Duodenal mucosa (tissue), 2 donors: ENCODE results near the gene PLAU.

Experiments
- H3K27ac ChIP-seq: one replicate; pipeline ENCODE4 v1.7.0; 2013; ENCODE audit warnings: low read depth, low read length
- H3K27me3 ChIP-seq, 2 donors: one replicate each; pipeline ENCODE4 v1.7.0; 2013; ENCODE audit warnings: low read length in 2 of 2, control low read depth in 1 of 2; ENCODE audit not compliant: insufficient read depth in 2 of 2, control insufficient read depth in 1 of 2
- H3K36me3 ChIP-seq, 2 donors: one replicate each; pipeline ENCODE4 v1.7.0; 2013; ENCODE audit warnings: low read length in 2 of 2, control low read depth in 1 of 2; ENCODE audit not compliant: insufficient read depth in 2 of 2, control insufficient read depth in 1 of 2
- H3K4me1 ChIP-seq, 2 donors: one replicate each; pipeline ENCODE4 v1.7.0; 2013; ENCODE audit warnings: low read length in 2 of 2, control low read depth in 1 of 2; ENCODE audit not compliant: insufficient read depth in 2 of 2, control insufficient read depth in 1 of 2
- H3K4me3 ChIP-seq, 2 donors: one replicate each; pipeline ENCODE4 v1.7.0; 2013; ENCODE audit warnings: low read length in 2 of 2, low read depth in 1 of 2
- H3K9ac ChIP-seq, 2 donors: one replicate each; pipeline ENCODE4 v1.7.0; 2013; ENCODE audit warnings: low read length in 2 of 2, low read depth in 1 of 2
- H3K9me3 ChIP-seq, 2 donors: one replicate each; pipeline ENCODE4 v1.7.0; 2013; ENCODE audit warnings: low read length in 2 of 2, control low read depth in 1 of 2; ENCODE audit not compliant: control insufficient read depth in 1 of 2

The PLAU gene

DNA sequence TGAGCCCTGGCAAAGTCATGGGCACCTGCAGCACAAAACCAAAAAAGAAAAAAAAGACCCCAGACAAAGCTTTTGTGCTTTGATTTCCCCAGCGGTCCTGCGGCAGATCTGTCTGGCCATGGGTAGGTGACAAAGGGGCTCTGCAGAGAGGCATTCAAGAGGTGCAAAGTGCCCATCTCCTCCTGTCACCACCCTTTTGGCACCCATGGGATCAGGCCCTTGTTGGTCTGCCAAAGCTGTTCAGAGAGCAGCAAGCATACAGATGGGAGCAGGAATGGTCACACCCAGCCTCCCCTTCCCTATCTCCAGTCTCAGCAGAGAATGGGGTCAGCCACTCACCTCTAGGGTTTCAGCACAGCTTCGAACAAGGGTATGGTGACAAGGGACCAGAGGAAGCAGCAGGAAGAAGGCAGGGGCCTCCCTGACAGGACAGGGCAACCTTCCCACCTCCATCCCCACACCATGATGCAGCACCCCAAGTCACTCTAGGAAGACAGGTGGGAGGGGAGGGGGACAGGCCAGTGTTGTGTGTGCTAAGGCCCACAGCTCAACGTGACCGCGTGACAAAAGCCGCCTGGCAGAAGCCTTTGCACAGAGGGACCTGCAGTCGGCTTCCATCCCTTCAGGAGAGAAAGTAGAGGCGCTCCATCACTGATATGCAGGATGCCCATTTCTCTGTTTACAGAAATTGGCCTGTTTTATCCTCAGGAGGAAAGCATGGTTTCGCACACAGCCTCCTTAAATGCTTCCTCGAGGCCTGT is 42.9 kb upstream of the PLAU start:
- Histone ChIP-seq H3K9ac (no peak overlapping the region), H3K4me1 (peaks cover 68 to 69% of the 10 kb centered on the region in 2 donors), H3K27ac (no peak overlapping the region), H3K4me3 (no peak overlapping the region), H3K27me3 (no peaks in the 10 kb centered on the region), H3K36me3 (peaks cover 48 to 80% of the 10 kb centered on the region in 2 donors), H3K9me3 (no peaks in the 10 kb centered on the region)

DNA sequence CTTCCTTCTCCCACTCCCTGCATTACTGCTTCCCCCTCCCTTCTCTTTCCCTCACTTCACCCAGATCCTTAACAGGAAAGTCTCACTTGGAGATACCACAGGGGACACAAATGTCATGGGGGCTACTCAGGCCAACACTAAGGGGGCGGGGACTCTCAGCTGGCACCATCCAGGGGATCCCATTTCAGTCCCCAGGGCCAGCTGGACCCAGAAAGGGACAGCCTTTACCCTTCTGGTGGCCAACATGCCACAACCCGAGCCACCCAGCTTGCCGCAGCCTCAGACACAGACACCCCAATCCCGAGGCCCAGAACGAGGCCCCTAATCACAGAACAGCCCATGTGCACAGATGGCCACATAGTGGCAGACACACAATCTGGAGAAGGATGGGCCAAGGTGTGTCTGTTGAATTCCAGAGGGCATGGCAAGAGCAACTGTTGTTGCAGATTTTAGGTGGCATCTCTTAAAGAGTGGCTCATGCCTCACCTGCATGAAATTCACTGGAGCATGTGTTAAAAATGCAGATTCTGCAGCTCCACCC is 42.2 kb upstream of the PLAU start:
- Histone ChIP-seq H3K27me3 (no peaks in the 10 kb centered on the region), H3K4me1 (peaks cover 66 to 67% of the 10 kb centered on the region in 2 donors), H3K36me3 (peaks cover 42 to 73% of the 10 kb centered on the region in 2 donors), H3K9me3 (no peaks in the 10 kb centered on the region), H3K4me3 (no peak overlapping the region), H3K27ac (no peak overlapping the region), H3K9ac (no peak overlapping the region)

DNA sequence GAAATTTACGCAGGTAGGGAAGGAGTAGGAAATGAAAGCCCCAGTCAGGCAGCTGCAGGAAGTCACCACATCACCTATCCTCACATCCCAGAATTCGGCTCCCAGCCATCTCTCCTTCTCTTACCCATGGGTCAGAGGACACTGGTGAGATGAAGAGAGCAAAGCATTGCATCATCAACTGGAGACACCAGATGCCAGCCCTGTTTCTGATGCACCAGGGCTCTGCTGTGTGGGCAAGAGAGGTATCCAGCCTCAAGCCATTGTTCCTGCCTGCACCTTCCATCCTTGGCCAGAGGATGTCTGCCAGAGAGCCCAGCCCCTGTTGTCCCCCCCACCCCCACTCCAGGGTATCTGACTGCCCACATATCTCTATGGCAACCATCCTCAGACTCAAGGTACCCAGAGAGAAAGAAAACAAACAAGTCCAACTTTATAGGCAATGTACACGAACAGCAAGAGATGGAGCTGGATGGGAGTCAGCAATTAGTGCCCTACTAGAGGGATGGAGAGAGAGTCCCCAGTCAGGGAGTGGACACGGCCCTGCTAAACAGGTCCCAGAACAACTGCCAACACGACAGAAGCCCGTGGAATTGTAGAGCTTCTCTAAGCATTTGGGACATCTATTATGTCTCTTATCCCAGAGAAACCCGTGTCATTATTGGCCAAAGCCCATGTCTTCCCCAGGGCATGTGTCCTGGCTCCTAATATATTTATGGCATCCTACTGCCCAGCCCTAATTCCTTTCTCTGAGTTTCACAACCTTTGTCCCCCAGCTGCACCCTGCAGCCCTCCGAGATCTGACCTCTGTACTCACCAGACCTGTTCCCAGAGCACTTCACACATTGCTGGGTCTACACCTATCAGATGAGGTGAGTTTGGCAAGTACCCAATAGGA is 39.4 kb upstream of the PLAU start:
- Histone ChIP-seq H3K9me3 (no peaks in the 10 kb centered on the region), H3K4me3 (peak overlapping the region; percentile 18 to 68), H3K36me3 (peaks cover 32 to 51% of the 10 kb centered on the region in 2 donors), H3K4me1 (peaks cover 62 to 66% of the 10 kb centered on the region in 2 donors), H3K27ac (peak overlapping the region; percentile 13), H3K27me3 (no peaks in the 10 kb centered on the region), H3K9ac (no peak overlapping the region)

DNA sequence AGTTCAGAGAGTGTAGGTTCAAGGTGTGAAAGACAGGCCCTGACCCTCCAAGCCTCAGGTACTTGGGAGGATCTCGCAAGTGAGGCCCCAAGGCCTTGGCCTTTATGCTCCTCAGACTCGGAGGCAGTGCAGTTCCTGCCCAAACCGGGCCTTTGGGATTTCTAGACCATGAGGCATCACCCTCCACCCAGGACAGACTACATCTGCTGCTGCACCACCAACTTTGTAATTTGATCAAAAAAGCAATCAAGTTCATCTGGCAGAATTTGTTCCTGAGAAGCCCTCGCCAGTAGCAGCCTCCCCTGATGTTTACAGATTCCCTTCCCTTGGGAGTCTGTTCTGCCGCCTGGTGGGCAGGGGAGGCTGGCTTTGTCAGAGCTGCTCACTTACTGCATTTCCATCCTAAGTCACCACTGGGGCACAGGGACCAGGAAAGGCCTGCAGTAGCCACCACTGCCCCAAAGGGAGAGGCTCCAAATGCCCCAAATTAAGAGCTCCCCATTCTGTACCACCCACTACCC is 38.7 kb upstream of the PLAU start:
- Histone ChIP-seq H3K4me3 (peak overlapping the region; percentile 68 to 70), H3K36me3 (peaks cover 27 to 44% of the 10 kb centered on the region in 2 donors), H3K9me3 (no peaks in the 10 kb centered on the region), H3K9ac (peak overlapping the region in 1 of 2 donors; percentile 63), H3K4me1 (peaks cover 63 to 68% of the 10 kb centered on the region in 2 donors), H3K27ac (peak overlapping the region; percentile 15), H3K27me3 (no peaks in the 10 kb centered on the region)

DNA sequence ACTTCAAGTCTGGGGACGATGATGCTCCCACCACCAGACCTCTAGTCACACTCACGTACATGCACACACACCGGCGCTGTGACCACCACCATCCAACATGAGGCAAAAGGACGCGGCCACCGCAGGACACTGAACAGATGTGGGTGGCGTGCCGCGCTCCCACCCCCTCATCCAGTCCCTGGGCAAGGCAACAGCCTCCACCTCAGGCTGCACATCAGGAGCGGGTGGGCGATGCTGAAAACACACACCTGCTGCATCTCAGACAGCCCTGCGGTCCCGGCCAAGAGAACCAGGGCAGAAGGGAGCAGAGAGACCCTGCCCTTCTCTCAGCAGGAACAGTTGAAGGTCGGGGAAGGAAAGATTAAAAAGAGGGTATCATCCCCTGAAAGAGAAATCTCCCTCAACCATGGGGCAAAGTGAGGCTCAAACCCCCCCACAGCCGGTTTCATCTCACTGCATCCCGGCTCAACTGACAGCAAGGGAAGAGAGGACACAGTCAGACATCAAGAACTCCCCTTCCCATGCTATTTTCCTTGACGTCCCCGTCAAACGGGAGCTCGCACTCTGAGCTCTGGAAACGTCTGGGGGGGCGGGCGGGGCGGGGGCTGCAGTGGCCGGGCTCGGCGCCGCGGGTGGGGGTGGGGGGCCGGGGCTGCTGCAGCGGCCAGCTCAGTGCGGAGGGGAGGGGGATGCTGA is 37.6 kb upstream of the PLAU start:
- Histone ChIP-seq H3K27me3 (no peaks in the 10 kb centered on the region), H3K9me3 (no peaks in the 10 kb centered on the region), H3K9ac (peak overlapping the region; percentile 45 to 63), H3K27ac (no peak overlapping the region), H3K36me3 (peaks cover 27 to 34% of the 10 kb centered on the region in 2 donors), H3K4me1 (peaks cover 61 to 63% of the 10 kb centered on the region in 2 donors), H3K4me3 (peak overlapping the region; percentile 68 to 70)

DNA sequence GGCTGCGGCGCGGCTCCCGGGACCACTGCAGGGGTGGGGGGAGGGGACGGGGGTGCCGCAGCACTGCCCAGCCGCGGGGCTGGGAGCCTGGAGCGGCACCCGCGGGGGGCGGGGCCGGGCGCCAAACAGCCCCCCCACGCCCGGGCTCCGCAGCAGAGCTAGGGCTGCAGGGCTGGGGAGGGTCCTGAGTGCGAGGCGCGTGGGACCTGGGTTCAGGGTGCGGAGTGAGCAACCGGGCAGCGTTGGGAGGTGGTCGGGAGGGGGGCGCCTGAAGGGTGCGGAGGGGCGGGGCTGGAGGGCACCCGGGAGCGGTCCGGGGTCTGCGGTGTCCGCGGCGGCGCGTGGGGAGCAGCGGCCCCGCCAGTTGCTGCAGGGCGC is 37.1 kb upstream of the PLAU start:
- peaks cover 59 to 60% of the 10 kb centered on the region in 2 donors for H3K4me1 ChIP-seq

DNA sequence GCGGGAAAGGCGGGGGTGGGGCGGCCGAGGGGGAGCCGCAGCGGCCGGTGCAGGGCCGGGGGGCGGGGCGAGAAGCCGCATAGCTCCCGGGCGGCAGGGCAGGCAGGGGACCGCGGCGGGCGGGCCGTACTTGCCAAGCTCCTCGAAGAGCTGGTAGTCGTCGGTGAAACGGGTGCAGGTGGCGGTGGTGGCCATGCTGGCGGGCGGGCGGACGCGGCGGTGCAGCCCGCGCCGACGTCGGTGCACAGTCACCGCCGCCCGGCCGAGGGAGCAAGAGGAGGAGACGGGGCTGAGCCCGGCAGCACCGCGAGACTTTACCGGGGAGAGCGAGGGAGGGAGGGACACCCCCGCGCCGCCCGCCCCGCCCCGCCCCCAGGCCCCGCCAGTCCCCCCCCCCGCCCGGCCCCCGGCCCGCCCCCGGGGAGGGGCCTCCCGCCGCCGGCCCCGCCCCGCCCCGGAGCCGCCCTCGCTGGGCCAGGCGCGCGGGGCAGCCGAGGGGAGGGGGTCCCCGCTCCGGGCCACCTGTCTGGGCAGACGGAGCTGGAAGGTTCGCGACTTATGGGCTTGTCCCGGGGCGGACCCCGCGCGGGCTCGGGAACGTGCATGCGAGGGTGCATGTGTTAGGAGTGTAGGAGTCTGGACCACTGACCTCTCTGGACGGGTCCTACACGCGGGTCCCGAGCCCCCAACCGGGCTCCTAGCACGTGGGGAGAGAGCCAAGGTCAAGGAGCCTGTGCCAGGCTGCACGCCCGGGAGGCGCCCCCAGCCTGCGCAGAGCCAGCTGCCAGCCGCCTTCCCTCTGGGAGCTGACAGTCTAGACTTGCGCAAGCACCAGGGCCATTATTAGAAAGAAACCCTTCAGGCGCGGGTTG is 36.4 kb upstream of the PLAU start, which contains the start of gene CAMK2G:
Gene CAMK2G, minus strand, starts transcription at position 289 of the 872 bp plus-strand sequence. Its CDS starts 94 bp downstream, at position 195.
- H3K27me3 ChIP-seq = no peaks in the 10 kb centered on the region
- H3K27ac ChIP-seq = no peak within 1 kb of the TSS
- H3K4me1 ChIP-seq = peaks cover 58 to 60% of the 10 kb centered on the region in 2 donors
- H3K36me3 ChIP-seq = peaks cover 18 to 24% of the 10 kb centered on the region in 2 donors
- no peaks in the 10 kb centered on the region for H3K9me3 ChIP-seq
- peak within 1 kb of the TSS; percentile 68 to 79 for H3K4me3 ChIP-seq
- peak within 1 kb of the TSS; percentile 62 to 80 for H3K9ac ChIP-seq

More for the DNA sequence above, 37.1 kb upstream of the PLAU start:
- Histone ChIP-seq H3K36me3 (peaks cover 23 to 29% of the 10 kb centered on the region in 2 donors), H3K9me3 (no peaks in the 10 kb centered on the region), H3K4me3 (peak overlapping the region; percentile 54 to 78), H3K9ac (no peak overlapping the region), H3K27me3 (no peaks in the 10 kb centered on the region), H3K27ac (no peak overlapping the region)

DNA sequence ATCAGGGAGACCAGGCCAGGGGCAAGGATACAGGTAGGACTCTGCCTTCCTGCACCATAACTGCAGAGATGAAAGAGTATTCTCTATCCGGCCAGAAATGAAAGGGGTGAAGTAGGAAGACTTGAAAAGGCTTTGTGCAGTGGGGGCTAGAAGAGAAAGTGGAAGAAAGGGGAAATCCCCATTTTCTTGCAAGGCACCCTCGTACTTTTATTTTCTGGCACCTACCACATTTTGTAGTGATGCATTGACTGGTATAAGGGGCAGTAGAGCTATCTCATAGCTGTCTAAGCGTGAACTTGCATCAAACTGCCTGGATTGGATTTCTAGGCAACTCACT is 35.8 kb upstream of the PLAU start:
- H3K36me3 ChIP-seq = peaks cover 16 to 18% of the 10 kb centered on the region in 2 donors
- H3K9ac ChIP-seq = peak overlapping the region; percentile 62 to 80
- no peaks in the 10 kb centered on the region for H3K9me3 ChIP-seq
- H3K4me1 ChIP-seq = peaks cover 57 to 64% of the 10 kb centered on the region in 2 donors
- H3K4me3 ChIP-seq = peak overlapping the region; percentile 51 to 79
- no peaks in the 10 kb centered on the region for H3K27me3 ChIP-seq
- no peak overlapping the region for H3K27ac ChIP-seq

DNA sequence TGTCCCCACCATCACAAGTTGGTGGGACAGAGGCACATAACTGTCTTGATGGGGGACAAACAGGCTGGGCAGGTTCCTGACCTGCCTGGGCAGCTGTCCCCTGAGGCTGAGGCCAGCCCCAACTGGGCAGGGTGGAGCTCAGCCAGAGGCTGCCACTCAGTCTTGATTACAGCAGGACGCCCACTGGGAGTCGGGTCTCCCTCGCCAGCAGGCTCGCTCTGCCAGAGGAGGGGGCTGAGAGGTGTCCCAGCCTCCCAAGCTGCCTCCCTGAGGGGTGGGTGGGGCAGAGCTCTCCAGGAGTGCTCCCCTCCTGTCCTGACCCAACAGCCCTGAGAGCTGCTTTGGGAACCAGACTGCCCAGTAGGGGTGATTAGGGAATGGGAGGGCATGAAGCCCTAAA is 34.8 kb upstream of the PLAU start:
- Histone ChIP-seq H3K36me3 (peaks cover 6 to 8% of the 10 kb centered on the region in 2 donors), H3K4me3 (no peak overlapping the region), H3K27ac (no peak overlapping the region), H3K9ac (peak overlapping the region in 1 of 2 donors; percentile 1), H3K9me3 (no peaks in the 10 kb centered on the region), H3K27me3 (no peaks in the 10 kb centered on the region), H3K4me1 (peaks cover 47 to 53% of the 10 kb centered on the region in 2 donors)
